PC-3 (cell line): Measurements from ENCODE around the gene NOD1. TPM values are rescaled to one million over a fixed set of nuclear protein-coding genes. Genes with fewer than 3 reads are reported as not detected.

Experiments used
- ATAC-seq: fragments of 200-7000 bp; cut with Tn5 transposase; 2 replicates; pipeline ENCODE4 v1.9.1; 2020; ENCODE audit warnings: mild to moderate bottlenecking, moderate library complexity
- BruUV-seq: library from RNA; stranded (reverse); fragments of 400-500 nt; replicated peaks from 2 replicates; lab custom pipeline; 2021; lab: Mats Ljungman, UMichigan
- CTCF ChIA-PET: fragments of 300-600 bp; sonication (Branson Sonifier 250); formaldehyde crosslinking; loops from one replicate; lab custom pipeline; 2022; ENCODE audit warnings: antibody characterized with exemption; lab: Charles Lee
- POLR2A ChIA-PET: fragments of 300-600 bp; sonication (Branson Sonifier 250); formaldehyde crosslinking; loops from one replicate; lab custom pipeline; 2022; ENCODE audit warnings: antibody characterized with exemption; ENCODE audit not compliant: unreplicated experiment; lab: Charles Lee
- DNase-seq: peaks from one replicate; pipeline ENCODE4 v3.0.0-alpha.2; 2015
- H2AFZ ChIP-seq: fragments of 300-600 bp; sonication (generic); 2 replicates; pipeline ENCODE4 v1.6.0; 2016; ENCODE audit warnings: antibody characterized with exemption, low read length
- H3F3A ChIP-seq: fragments of 300-600 bp; sonication (generic); one replicate; pipeline ENCODE4 v1.6.0; 2017; ENCODE audit warnings: antibody characterized with exemption, low read length, control low read depth, mild to moderate bottlenecking; ENCODE audit not compliant: unreplicated experiment
- H3K27ac ChIP-seq: fragments of 300-600 bp; sonication (generic); 2 replicates; pipeline ENCODE4 v1.5.1; 2016; ENCODE audit warnings: mild to moderate bottlenecking, low read length
- H3K27me3 ChIP-seq: fragments of 300-600 bp; sonication (generic); 2 replicates; pipeline ENCODE4 v1.6.1; 2016; ENCODE audit warnings: low read length, mixed read lengths
- H3K36me3 ChIP-seq: fragments of 300-600 bp; sonication (generic); 2 replicates; pipeline ENCODE4 v1.6.1; 2016; ENCODE audit warnings: low read depth, mixed run types, low read length, mixed read lengths
- H3K4me1 ChIP-seq: fragments of 300-600 bp; sonication (generic); 2 replicates; pipeline ENCODE4 v1.5.1; 2016; ENCODE audit warnings: low read length; ENCODE audit not compliant: insufficient read depth
- H3K4me2 ChIP-seq: fragments of 300-600 bp; sonication (generic); 2 replicates; pipeline ENCODE4 v1.6.0; 2016; ENCODE audit warnings: low read length
- H3K4me3 ChIP-seq: fragments of 300-600 bp; sonication (generic); 2 replicates; pipeline ENCODE4 v1.5.1; 2016; ENCODE audit warnings: mild to moderate bottlenecking, low read length, mixed read lengths
- H3K79me2 ChIP-seq: fragments of 300-600 bp; sonication (generic); 2 replicates; pipeline ENCODE4 v1.6.1; 2017; ENCODE audit warnings: low read length, mixed read lengths
- H3K9ac ChIP-seq: fragments of 300-600 bp; sonication (generic); 2 replicates; pipeline ENCODE4 v1.6.0; 2016; ENCODE audit warnings: mild to moderate bottlenecking, low read length
- H3K9me2 ChIP-seq: fragments of 300-600 bp; sonication (generic); replicated peaks from 2 replicates; pipeline ENCODE4 v1.6.1; 2016; ENCODE audit warnings: mixed run types, low read length, mixed read lengths
- H3K9me3 ChIP-seq: fragments of 300-600 bp; sonication (generic); 2 replicates; pipeline ENCODE4 v1.6.1; 2016; ENCODE audit warnings: low read length, mixed read lengths
- H4K20me1 ChIP-seq: fragments of 300-600 bp; sonication (generic); 2 replicates; pipeline ENCODE4 v1.6.1; 2016; ENCODE audit warnings: low read length, mixed read lengths
- CTCF ChIP-seq: fragments of 300-600 bp; sonication (generic); conservative IDR thresholded peaks from 2 replicates; pipeline ENCODE4 v1.5.1; 2017; ENCODE audit warnings: antibody characterized with exemption, low read depth, mild to moderate bottlenecking, low read length
- EZH2 ChIP-seq: fragments of 300-600 bp; sonication (generic); IDR thresholded peaks from one replicate; pipeline ENCODE4 v1.6.1; 2017; ENCODE audit warnings: antibody characterized with exemption, mild to moderate bottlenecking, low read length; ENCODE audit not compliant: unreplicated experiment
- EZH2phosphoT487 ChIP-seq: fragments of 300-600 bp; sonication (generic); IDR thresholded peaks from 2 replicates; pipeline ENCODE4 v1.6.1; 2018; ENCODE audit warnings: mild to moderate bottlenecking, antibody characterized with exemption, low read length, borderline replicate concordance
- intact Hi-C: fragments of 100-400 bp; cut with micrococcal nuclease; formaldehyde crosslinking; loops from 2 replicates; pipeline ENCODE4 v1.9.0; 2023
- total RNA-seq: library from RNA; depleted of rRNA; stranded (reverse); fragments of >200 nt; gene quantifications from 2 replicates; pipeline ENCODE4 v1.2.3, GENCODE V29; 2014

NOD1 gene
- total RNA-seq, 1 experiment from 2014 or later: 5.9 TPM

- no peaks in the 10 kb centered on the region for H3K9me2 ChIP-seq
- intact Hi-C loops: no loop called here
- no peak for TF ChIP-seq CTCF
- TF ChIP-seq EZH2phosphoT487: no peak
- TF ChIP-seq EZH2: no peak
- no peak overlapping the region for H3K27ac ChIP-seq
- H3K9ac ChIP-seq: no peak overlapping the region
- H3K27me3 ChIP-seq: no peaks in the 10 kb centered on the region
- no peaks in the 10 kb centered on the region for H3F3A ChIP-seq
- CTCF ChIA-PET: no interaction called here
- no peak for DNase-seq
- no peak for ATAC-seq
- H3K4me3 ChIP-seq: no peak overlapping the region
- no peak overlapping the region for H2AFZ ChIP-seq
- no peaks in the 10 kb centered on the region for H3K79me2 ChIP-seq
- H3K4me1 ChIP-seq: no peaks in the 10 kb centered on the region
- BruUV-seq: no TSS peak
- no peaks in the 10 kb centered on the region for H4K20me1 ChIP-seq
- no peaks in the 10 kb centered on the region for H3K36me3 ChIP-seq
- H3K4me2 ChIP-seq: no peak overlapping the region
- no peaks in the 10 kb centered on the region for H3K9me3 ChIP-seq
- POLR2A ChIA-PET: interaction anchor here (0.9 kb wide), 1 partner anchor 19 kb away, joined by 7 read pairs; no protein-coding TSS in a partner anchor
Measured at GRCh38 chr7:30429156-30429530, 49.4 kb downstream of the NOD1 start.

- ChIA-PET POLR2A (interaction anchor here (0.9 kb wide), 1 partner anchor 18 kb away, joined by 7 read pairs; no protein-coding TSS in a partner anchor), CTCF (no interaction called here)
- ATAC-seq (no peak), DNase-seq (no peak)
- TF ChIP-seq CTCF (no peak), EZH2 (no peak), EZH2phosphoT487 (no peak)
- Histone ChIP-seq H3K36me3 (no peaks in the 10 kb centered on the region), H3K79me2 (no peaks in the 10 kb centered on the region), H3K4me2 (no peak overlapping the region), H3K27me3 (no peaks in the 10 kb centered on the region), H3K9me3 (no peaks in the 10 kb centered on the region), H3K27ac (no peak overlapping the region), H2AFZ (no peak overlapping the region), H3F3A (no peaks in the 10 kb centered on the region), H3K9ac (no peak overlapping the region), H3K9me2 (no peaks in the 10 kb centered on the region), H3K4me1 (no peaks in the 10 kb centered on the region), H3K4me3 (no peak overlapping the region), H4K20me1 (no peaks in the 10 kb centered on the region)
- no TSS peak for BruUV-seq
- intact Hi-C loops: no loop called here
Measured at GRCh38 chr7:30428246-30429155, 50.1 kb downstream of the NOD1 start.
